IgD-negative memory B cell (primary cell): Measurements from ENCODE around the gene C1orf159. TPM values are rescaled to one million over a fixed set of nuclear protein-coding genes. Genes with fewer than 3 reads are reported as not detected.

Experiments
- H3K27ac Mint-ChIP-seq, 3 donors: one replicate each; pipeline ENCODE4 v1.8.0; 2020 to 2022; ENCODE audit warnings: mild to moderate bottlenecking in 3 of 3, mixed read lengths in 3 of 3, moderate library complexity in 1 of 3
- H3K27me3 Mint-ChIP-seq: one replicate; pipeline ENCODE4 v1.8.0; 2021; ENCODE audit warnings: mixed read lengths
- H3K36me3 Mint-ChIP-seq: one replicate; pipeline ENCODE4 v1.8.0; 2020; ENCODE audit warnings: mild to moderate bottlenecking, mixed read lengths
- H3K4me1 Mint-ChIP-seq, 3 donors: one replicate each; pipeline ENCODE4 v1.8.0; 2020 to 2022; ENCODE audit warnings: mixed read lengths in 3 of 3, mild to moderate bottlenecking in 1 of 3
- H3K4me3 Mint-ChIP-seq, 4 donors: one replicate each; pipeline ENCODE4 v1.8.0; 2020 to 2022; ENCODE audit warnings: mild to moderate bottlenecking in 4 of 4, mixed read lengths in 4 of 4, moderate library complexity in 3 of 4
- H3K9me3 Mint-ChIP-seq, 3 donors: one replicate each; pipeline ENCODE4 v1.8.0; 2020 to 2021; ENCODE audit warnings: mixed read lengths in 3 of 3, mild to moderate bottlenecking in 1 of 3
- polyA plus RNA-seq: library from polyadenylated mRNA; unstranded; fragments of 300-500 nt; fragmentation: Illumina TruSeq; gene quantifications from one replicate; pipeline ENCODE4 v1.2.3, GENCODE V29; 2021

C1orf159 gene
- polyA plus RNA-seq, 1 donor from 2014 or later = 7.9 TPM

DNA sequence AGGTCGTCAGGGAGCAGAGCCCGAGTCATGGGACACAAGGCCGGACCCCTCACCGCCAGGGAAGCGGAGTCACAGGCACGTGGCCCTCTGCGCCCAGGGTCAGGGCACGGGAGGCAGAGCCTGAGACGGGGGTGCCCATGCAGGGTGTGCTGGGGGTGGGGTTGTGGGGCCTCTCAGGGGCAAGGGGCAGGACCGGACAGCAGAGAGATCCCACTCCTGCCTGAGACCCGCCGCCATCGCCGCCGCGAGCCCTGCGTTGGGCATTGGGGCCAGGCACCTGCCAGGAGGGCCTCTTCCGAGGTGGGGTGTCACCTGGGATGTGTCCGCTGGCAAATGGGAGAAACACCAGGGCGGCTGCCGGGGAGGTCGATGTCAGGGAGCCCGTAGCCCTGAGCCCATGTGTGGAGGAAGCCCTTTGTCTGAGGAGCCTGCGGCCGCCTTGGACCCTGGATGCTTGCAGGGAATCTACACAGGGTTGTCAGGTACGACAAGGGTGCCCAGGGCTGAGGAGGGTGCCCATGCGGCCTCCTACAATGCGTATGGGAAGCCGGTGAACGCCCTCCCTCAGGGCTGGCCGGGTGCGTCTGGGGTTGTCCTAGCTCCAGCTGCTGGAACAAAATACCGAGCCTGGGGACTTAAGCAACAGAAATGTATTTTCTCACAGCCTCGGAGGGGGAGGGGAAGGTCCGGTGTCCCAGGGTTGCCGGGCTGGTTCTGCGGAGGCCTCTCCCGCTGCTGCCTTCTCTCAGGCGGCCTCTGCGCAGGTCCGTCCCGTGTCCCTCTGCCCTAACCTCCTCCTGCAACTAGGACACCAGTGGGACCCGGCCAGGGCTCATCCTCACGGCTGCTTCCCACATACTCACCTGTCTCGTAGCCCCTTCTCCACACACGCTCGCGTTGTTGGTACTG is 16.4 kb upstream of the C1orf159 start:
- Mint-ChIP-seq H3K27me3 (peaks cover 1% of the 10 kb centered on the region), H3K4me3 (no peak overlapping the region)

DNA sequence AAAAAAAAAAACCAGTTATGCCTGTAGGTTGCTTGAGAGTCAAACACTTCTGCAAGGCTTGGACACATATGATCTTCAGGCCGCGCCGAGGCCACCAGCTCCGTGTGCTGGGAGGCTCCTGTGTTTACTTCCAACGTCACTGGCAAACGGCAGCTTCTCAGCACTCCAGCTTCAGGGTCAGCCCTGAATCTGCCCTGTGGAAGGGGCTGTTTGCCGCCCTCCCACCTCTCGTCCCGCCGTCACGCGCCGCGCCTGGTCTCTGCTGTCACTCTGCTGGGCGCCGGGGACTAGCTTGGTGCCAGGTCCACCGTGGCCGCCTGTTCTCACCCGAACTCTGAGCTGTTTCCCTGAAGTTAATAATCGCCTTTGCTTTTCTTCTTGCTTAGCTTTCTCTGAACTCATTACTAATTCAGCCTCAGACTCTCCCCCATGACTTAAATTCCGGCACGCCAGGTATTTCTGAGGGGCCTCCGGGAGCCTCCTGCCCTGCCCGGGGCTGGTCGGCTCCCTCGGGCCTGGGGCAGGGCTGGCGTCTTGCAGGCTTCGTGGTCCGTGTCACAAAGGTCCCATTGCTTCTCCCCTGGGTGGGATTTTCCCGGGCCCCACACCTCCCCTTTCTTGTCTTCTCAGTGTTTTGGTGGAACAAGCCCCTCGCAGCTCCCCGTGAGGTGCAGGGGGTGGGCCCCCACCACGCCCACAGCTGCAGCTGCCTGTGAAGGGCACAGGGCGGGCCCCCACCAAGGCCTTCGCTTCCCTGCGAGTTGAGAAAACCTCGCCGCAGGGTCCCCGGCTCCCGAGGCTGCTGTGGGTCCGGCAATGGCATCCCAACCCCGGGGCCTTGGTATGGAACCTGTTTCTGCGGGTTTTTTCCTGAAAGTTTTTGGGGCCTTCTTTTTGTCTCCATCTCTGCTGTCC is 14.6 kb upstream of the C1orf159 start:
- H3K9me3 Mint-ChIP-seq = no peaks in the 10 kb centered on the region
- peak overlapping the region in 1 of 3 donors; percentile 76 for H3K27ac Mint-ChIP-seq
- H3K36me3 Mint-ChIP-seq = no peaks in the 10 kb centered on the region
- peak overlapping the region in 1 of 4 donors; percentile 47 for H3K4me3 Mint-ChIP-seq
- H3K27me3 Mint-ChIP-seq = peaks cover 1% of the 10 kb centered on the region
- peaks cover 4 to 9% (median 7%) of the 10 kb centered on the region in 3 donors for H3K4me1 Mint-ChIP-seq

More for the DNA sequence above, 16.4 kb upstream of the C1orf159 start:
- Mint-ChIP-seq H3K4me1 (peaks cover 9 to 17% (median 13%) of the 10 kb centered on the region in 3 donors), H3K27ac (peak overlapping the region in 1 of 3 donors; percentile 76), H3K36me3 (no peaks in the 10 kb centered on the region), H3K9me3 (no peaks in the 10 kb centered on the region)

DNA sequence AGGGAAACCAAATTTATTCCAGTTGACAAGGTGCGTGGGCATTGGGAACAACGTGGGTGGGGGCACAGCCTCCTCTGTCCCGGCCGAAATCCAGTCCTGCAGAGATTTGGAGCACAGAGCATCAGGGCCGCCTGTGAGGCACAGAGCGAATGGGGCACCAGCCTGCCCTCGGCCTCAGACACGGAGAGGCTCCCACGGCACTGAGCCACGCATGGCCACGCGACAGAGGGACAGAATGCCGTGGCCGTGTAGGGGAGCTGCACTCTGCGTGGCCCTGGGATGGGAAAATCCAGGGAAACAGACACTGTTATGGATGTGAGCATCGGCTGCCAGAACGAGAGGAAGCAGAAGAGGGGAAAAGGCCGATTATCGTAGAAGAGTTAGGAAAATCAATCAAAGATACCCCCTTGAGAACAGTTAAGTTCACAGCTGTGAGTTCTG is 13.5 kb upstream of the C1orf159 start:
- H3K27ac Mint-ChIP-seq = peak overlapping the region in 2 of 3 donors; percentile 43 to 76
- peaks cover 0 to 5% (median 3%) of the 10 kb centered on the region in 3 donors for H3K4me1 Mint-ChIP-seq
- no peaks in the 10 kb centered on the region for H3K36me3 Mint-ChIP-seq
- no peaks in the 10 kb centered on the region for H3K9me3 Mint-ChIP-seq
- H3K4me3 Mint-ChIP-seq = no peak overlapping the region
- H3K27me3 Mint-ChIP-seq = peaks cover 1% of the 10 kb centered on the region

DNA sequence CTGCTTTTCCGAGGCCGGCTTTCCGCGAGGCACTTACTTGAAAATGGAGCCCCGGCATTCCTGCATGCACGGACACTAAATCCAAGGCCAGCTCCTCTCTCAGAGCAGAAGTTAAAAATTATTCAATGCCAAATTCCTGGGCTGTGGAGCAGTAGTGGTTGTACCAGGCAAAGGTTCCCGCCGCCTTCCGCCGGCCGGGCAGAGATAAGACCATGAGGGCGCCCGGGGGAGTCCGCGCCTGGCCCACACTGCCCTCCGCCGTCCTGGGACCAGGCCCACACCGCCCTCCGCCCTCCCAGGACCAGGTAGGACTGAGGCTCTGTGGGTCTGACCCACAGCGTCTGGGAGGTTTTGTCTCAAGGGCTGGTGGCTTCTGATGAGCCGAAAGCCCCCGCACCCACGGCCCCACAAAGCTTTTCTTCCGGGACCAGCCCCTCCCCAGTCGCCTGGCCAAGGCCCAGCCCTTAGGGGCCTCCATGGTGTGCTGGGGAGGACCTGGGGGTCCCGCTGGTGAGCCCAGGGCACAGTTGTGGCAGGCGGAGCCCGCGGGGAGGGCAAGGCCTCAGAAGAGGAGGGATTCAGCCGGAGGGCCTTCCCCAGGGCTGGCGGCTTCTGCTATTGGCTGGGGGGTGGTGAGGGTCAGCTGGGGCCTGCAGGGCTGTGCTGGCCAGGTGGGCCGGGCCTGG is 12.7 kb upstream of the C1orf159 start:
- peaks cover 1% of the 10 kb centered on the region for H3K27me3 Mint-ChIP-seq
- H3K4me1 Mint-ChIP-seq = peaks cover 1 to 9% (median 6%) of the 10 kb centered on the region in 3 donors
- no peaks in the 10 kb centered on the region for H3K9me3 Mint-ChIP-seq
- H3K36me3 Mint-ChIP-seq = no peaks in the 10 kb centered on the region
- H3K27ac Mint-ChIP-seq = no peak overlapping the region
- H3K4me3 Mint-ChIP-seq = no peak overlapping the region

DNA sequence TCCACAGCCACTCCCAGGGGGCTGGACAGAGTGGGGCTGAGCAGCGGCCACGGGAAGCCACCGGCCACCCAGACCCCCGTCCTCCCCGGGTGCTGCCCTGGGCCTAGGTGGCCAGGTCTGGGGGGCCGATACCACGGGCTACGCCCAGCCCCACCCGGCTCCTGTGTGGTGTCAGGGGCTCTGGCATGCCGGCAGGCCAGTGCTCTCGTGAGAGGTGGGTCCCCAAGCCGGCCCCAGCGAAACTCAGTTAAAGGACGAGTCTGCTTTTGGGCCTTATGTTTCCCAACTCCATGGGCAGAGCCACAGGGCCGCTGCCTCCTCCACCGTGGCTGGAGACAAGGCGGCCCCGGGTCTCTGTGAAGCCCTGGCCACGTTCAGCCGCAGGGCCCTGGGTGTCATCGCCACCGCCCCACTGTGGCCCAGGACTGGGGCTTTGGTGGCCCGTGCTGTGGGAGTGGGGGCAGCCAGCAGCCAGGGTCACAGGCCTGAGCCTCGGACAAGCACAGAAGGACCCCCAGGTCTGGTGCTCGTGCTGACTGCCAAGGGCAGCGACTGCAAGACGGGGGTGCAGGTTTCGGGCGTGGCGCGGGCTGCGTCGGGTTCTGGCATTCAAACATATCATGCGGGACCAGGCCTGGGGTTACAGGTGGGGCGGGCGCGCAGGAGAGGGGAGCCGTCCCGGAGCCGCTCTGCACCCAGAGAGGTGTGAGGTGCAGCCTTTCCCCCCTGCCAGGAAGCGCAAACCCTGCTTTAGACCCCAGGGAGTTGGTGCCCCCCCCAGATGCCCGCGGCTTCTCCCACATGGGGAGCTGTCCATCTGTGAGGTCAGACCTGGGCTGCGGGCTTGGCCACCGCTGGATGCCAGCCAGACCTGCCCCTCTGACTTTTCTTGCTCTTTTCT is 11.9 kb upstream of the C1orf159 start:
- H3K27me3 Mint-ChIP-seq = peaks cover 1% of the 10 kb centered on the region
- no peaks in the 10 kb centered on the region for H3K9me3 Mint-ChIP-seq
- no peak overlapping the region for H3K27ac Mint-ChIP-seq
- H3K4me3 Mint-ChIP-seq = no peak overlapping the region
- peaks cover 7 to 12% (median 10%) of the 10 kb centered on the region in 3 donors for H3K4me1 Mint-ChIP-seq
- no peaks in the 10 kb centered on the region for H3K36me3 Mint-ChIP-seq

DNA sequence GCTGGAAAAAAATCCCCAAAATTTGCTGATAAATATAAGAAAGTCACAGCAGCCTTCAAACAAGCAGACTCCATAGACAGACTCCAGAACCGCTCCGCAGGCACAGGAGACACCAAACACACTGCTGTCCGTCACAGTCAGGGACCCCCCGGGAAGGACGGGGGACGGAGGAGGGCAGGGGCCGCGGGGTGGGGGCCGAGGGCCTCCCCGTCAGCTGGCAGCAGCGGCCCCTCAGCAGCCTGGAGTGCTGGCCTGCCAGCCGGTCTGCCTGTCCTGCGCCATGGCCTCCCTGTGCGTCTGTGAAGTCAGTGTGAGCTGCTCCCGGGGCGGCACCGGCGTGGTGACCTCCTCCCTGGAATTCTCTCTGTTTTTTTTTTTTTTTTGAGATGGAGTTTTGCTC is 10.1 kb upstream of the C1orf159 start:
- H3K4me1 Mint-ChIP-seq = peaks cover 7 to 9% (median 8%) of the 10 kb centered on the region in 3 donors
- H3K36me3 Mint-ChIP-seq = no peaks in the 10 kb centered on the region
- H3K27me3 Mint-ChIP-seq = peaks cover 3% of the 10 kb centered on the region
- H3K4me3 Mint-ChIP-seq = no peak overlapping the region
- no peaks in the 10 kb centered on the region for H3K9me3 Mint-ChIP-seq
- peak overlapping the region in 1 of 3 donors; percentile 67 for H3K27ac Mint-ChIP-seq

DNA sequence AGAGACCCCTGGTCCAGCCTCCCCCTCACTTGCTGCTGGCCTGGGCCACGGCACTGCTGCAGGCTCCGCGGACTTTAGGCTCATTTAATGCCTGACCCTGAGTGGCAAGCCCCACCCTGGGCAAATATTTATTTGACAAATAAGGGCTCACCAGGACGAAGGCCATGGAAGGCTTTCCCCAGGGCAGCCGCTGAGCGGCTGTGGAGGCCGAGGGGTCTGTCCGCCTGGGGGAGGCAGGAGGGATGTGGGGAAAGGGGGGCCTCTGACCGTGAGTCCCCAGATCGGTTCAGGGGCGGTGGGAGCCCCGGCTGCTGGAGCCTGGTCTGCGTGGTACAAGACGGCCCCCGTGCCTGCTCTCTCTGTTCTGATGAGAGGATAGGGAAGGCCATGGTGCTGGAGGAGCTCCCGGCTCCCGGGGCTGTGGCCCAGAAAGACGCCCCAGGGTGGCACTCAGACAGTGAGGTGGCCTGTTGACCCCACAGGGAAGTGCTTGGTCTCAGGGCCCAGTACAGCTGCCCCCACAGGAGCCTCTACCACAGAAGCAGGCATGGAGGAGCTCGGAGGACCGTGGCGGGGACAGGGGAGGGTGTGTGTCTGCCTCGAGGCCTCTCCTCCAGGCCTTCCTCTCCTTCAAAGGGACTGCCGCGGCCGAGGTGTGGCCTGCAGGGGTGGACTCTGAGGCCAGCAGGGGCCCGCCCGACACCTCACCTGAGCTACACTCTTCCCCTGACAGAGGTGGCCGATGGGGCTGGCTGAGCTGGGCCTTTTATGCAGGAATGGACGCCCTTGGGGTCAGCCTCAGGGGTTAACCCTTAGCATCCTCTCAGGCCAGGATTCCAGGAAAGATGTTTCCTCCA is 9.1 kb upstream of the C1orf159 start:
- peaks cover 7 to 8% (median 7%) of the 10 kb centered on the region in 3 donors for H3K4me1 Mint-ChIP-seq
- H3K4me3 Mint-ChIP-seq = no peak overlapping the region
- H3K27me3 Mint-ChIP-seq = peaks cover 4% of the 10 kb centered on the region
- H3K36me3 Mint-ChIP-seq = no peaks in the 10 kb centered on the region
- H3K27ac Mint-ChIP-seq = peak overlapping the region in 1 of 3 donors; percentile 67
- no peaks in the 10 kb centered on the region for H3K9me3 Mint-ChIP-seq

DNA sequence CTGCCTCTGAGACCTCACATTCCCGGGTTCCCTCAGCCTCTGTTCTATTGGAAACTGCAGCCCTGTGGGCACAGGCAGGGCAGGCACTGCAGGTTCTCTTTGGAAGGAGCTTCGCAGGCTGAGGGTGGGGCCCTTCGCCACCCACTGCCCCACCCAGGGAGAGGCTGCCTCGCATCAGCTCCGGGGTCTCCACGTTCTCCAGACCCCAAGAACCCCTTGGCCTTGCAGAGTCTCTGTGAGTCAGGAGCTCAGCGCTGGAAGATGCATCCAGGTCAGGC is 8.6 kb upstream of the C1orf159 start:
- Mint-ChIP-seq H3K4me1 (peaks cover 7 to 8% (median 7%) of the 10 kb centered on the region in 3 donors), H3K36me3 (no peaks in the 10 kb centered on the region), H3K9me3 (no peaks in the 10 kb centered on the region), H3K4me3 (no peak overlapping the region), H3K27me3 (peaks cover 3% of the 10 kb centered on the region), H3K27ac (no peak overlapping the region)

DNA sequence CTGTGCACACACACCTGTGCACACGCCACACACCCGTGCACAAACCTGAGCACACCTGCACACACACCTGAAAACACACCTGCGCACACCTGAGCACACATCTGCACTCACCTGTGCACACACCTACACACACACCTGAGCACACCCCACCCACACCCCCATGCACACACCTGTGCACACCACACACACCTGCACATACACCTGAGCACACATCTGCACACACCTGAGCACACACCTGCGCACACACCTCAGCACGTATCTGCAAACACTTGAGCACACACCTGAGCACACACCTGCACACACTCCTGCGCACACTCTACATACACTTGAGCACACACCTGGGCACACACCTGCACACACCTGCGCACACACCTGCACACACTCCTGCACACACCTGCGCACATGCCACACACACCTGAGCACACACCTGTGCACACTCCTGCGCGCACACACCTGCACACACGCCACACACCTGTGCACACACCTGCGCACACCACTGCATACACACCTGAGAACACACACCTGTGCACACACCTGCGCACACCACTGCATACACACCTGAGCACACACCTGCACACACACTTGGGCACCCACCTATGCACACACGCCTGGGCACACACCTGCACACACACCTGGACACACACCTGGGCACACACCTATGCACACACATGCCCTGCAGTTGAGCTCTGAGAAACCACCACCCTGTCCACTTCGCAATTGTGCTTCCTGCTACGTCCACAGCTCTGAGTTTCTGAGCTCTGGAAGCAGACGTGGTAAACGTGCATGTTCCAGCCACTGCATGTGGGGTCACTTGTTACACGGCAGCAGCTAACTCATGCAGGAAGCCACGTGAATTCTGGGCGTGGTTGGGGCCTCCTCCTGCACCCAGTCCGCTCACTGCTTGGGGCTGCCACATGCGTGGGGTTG is 8.0 kb upstream of the C1orf159 start:
- no peaks in the 10 kb centered on the region for H3K9me3 Mint-ChIP-seq
- H3K36me3 Mint-ChIP-seq = no peaks in the 10 kb centered on the region
- H3K4me1 Mint-ChIP-seq = peaks cover 7 to 14% (median 7%) of the 10 kb centered on the region in 3 donors
- peaks cover 7% of the 10 kb centered on the region for H3K27me3 Mint-ChIP-seq
- peak overlapping the region in 1 of 3 donors; percentile 51 for H3K27ac Mint-ChIP-seq
- H3K4me3 Mint-ChIP-seq = peak overlapping the region in 2 of 4 donors; percentile 45 to 76

DNA sequence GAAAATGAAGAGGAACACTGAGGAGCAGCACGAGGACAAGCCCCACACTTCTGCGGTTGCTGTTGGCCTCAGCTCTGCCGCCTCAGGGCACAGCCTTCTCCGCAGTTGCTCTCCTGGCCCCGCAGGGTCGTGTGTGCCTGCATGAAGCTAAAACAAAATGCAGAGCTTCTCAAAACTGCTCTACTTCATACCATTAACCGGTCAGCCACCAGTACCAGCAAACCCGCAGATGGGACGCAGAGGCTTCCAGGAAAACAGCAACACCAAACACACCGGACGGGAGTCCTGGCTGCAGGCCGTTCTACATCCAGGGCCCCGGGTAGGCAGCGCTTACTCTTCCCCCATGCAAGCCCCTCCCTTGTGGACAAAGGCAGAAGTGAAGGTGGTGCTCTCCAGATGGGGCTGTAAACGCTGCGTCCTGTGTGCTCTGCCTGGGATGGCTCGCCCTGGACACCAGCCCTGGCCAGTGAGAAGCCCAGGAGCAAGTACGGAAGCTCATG is 7.1 kb upstream of the C1orf159 start:
- Mint-ChIP-seq H3K27me3 (peaks cover 14% of the 10 kb centered on the region), H3K4me3 (peak overlapping the region in 2 of 4 donors; percentile 45 to 52), H3K9me3 (no peaks in the 10 kb centered on the region), H3K27ac (peak overlapping the region in 2 of 3 donors; percentile 45 to 74), H3K4me1 (peaks cover 7 to 15% (median 7%) of the 10 kb centered on the region in 3 donors), H3K36me3 (no peaks in the 10 kb centered on the region)

DNA sequence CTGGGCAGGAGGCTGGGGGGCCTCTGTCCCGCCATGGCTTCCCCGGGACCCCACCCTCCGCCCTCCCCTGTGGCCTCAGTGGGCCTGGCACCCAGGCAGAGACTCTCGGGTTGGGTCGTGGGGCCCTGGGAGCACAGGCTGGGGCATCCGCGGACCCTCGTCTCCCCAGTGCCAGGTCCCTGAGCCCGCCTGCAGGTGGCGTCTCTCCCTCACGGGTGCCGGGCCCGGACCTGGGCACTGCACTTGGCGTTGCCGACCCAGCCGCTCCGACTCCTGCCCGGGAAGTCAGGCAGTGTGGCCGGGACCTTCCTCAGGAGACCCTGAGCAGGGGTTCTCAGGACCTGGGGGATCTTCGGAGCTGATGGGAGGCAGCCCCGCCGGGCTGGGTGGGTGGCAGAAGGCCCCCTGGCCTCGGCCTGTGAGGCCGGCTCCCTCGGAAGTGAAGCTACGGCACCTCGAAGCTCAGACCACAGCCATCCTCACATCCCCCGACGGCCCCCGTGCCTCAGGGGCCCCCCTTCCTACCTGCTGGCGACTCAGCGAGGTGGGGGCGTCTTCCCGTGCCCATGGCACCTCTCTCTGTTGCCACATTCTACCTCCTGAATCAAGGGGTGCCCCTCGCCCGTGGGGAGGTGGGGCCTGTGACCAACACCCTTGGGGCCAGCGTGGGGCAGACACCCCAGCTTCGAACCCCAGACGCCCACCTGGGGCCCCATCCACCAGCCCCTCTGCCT is 6.4 kb upstream of the C1orf159 start:
- peaks cover 9 to 15% (median 9%) of the 10 kb centered on the region in 3 donors for H3K4me1 Mint-ChIP-seq
- peak overlapping the region in 1 of 3 donors; percentile 45 for H3K27ac Mint-ChIP-seq
- H3K9me3 Mint-ChIP-seq = no peaks in the 10 kb centered on the region
- peak overlapping the region in 3 of 4 donors; percentile 8 to 83 (median 45) for H3K4me3 Mint-ChIP-seq
- H3K36me3 Mint-ChIP-seq = no peaks in the 10 kb centered on the region
- peaks cover 15% of the 10 kb centered on the region for H3K27me3 Mint-ChIP-seq
